Sigmoid colon (tissue), 7 donors: ENCODE results near the gene MEX3C. TPM values are rescaled to one million over a fixed set of nuclear protein-coding genes. Genes with fewer than 3 reads are reported as not detected.

Source experiments
- DNase-seq: peaks from one replicate; pipeline ENCODE4 v3.0.0-alpha.2; 2019
- H3K27ac ChIP-seq, 4 donors: fragments of 200-600 bp; sonication (generic); one replicate each; pipeline ENCODE4 v1.5.1; 2016 to 2019; ENCODE audit warnings: mild to moderate bottlenecking in 1 of 4
- H3K27me3 ChIP-seq, 3 donors: fragments of 200-600 bp; sonication (generic); one replicate each; pipeline ENCODE4 v1.5.1; 2019; ENCODE audit warnings: mild to moderate bottlenecking in 1 of 3
- H3K36me3 ChIP-seq, 4 donors: fragments of 200-600 bp; sonication (generic); one replicate each; pipeline ENCODE4 v1.5.1; 2016 to 2019
- H3K4me1 ChIP-seq, 4 donors: fragments of 200-600 bp; sonication (generic); one replicate each; pipeline ENCODE4 v1.5.1; 2017 to 2019
- H3K4me3 ChIP-seq, 4 donors: fragments of 200-600 bp; sonication (generic); one replicate each; pipeline ENCODE4 v1.5.1; 2017 to 2019; ENCODE audit warnings: mild to moderate bottlenecking in 2 of 4, moderate library complexity in 1 of 4
- H3K9me3 ChIP-seq, 4 donors: fragments of 200-600 bp in 3 of 4; sonication (generic) in 3 of 4; one replicate each; pipeline versions ENCODE4 v1.5.1 to v1.6.1; 2013 to 2019
- CTCF ChIP-seq, 4 experiments: fragments of 450-650 bp in 3 of 4; fragments of 200-600 bp in 1 of 4; IDR thresholded peaks; one replicate each; pipeline ENCODE4 v1.5.1; 2016 to 2019; ENCODE audit warnings: antibody characterized with exemption in 4 of 4, mild to moderate bottlenecking in 3 of 4, moderate library complexity in 2 of 4
- EP300 ChIP-seq, 4 donors: sonication (generic); formaldehyde crosslinking; IDR thresholded peaks; one replicate each; pipeline ENCODE4 v1.6.1; 2017; ENCODE audit warnings: antibody characterized with exemption in 4 of 4
- POLR2A ChIP-seq, 2 donors: fragments of 450-650 bp; IDR thresholded peaks; one replicate each; pipeline ENCODE4 v1.6.1; 2016; ENCODE audit warnings: antibody characterized with exemption in 2 of 2, mild to moderate bottlenecking in 2 of 2, moderate library complexity in 2 of 2
- POLR2AphosphoS5 ChIP-seq, 4 donors: sonication (generic); formaldehyde crosslinking; IDR thresholded peaks; one replicate each; pipeline ENCODE4 v1.6.1; 2017; ENCODE audit warnings: antibody characterized with exemption in 4 of 4
- WGBS, 2 donors: extraction: QIAGEN DNeasy Blood & Tissue Kit; methylation state at CpG; one replicate each; pipeline ENCODE4 v1.1.7; 2013; 5-methylcytosine and 5-hydroxymethylcytosine counted together
- intact Hi-C: fragments of 100-400 bp; cut with DNase I; formaldehyde crosslinking; loops from one replicate; pipeline ENCODE4 v1.15.1; 2023
- polyA plus RNA-seq, 3 donors: library from polyadenylated mRNA; stranded (reverse); fragments of 200-250 nt; gene quantifications; one replicate each; pipeline ENCODE4 v1.2.3, GENCODE V29; 2013
- total RNA-seq, 4 donors: library from RNA; depleted of rRNA; stranded (reverse); fragments of >200 nt; gene quantifications; one replicate each; pipeline ENCODE4 v1.1.0, GENCODE V29; 2016
- donor health status: healthy with polysubstance abuse.
- donor health status: Bipolar disorder and iron deficiency.
- donor health status: healthy.

MEX3C gene
- total and polyA plus RNA-seq, 7 donors, result 10.2 to 20.7 (median 18.4) TPM

DNA sequence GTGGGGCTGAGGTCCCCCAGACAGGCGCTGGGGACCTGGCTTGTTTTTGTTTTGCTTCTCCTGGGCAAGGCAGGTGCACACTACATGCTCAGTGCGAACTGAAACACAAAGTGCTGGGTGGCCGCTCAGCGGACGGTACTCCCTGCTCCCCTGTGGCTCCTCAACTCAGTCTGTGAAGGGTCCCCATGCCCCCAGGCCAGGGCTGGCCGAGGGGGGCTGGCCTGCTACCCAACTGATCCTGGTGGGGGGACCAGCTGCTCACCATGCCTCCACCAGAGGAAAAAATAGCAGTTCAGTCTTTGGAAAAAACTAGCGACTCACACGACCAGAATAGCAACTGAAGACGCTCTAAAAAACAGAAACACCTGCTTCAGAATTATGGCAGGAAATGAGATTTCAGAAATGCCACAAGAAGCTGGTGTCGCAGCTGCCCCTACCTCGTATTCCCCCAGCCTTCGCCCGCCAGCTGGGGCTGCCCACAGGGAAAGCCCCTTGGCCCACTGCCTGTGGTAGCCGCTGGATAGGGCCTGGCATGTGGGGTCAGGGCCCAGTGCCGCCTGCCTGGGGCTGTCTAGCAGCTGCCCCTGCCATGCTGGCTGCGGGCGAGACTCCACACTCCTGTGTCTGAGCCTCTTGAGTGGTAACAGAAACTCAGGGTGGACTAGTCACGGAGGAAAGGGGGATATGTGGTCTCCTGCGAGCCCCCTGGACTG, 43.7 kb downstream of the MEX3C start:
- no peaks in the 10 kb centered on the region for H3K9me3 ChIP-seq
- 51 to 77% methylated on average over 19 of the region's 19 CpGs for WGBS, 2 donors
- no peak overlapping the region for H3K4me3 ChIP-seq
- no peaks in the 10 kb centered on the region for H3K27me3 ChIP-seq
- H3K27ac ChIP-seq, result no peak overlapping the region
- intact Hi-C loops, result no loop called here
- no peaks in the 10 kb centered on the region for H3K4me1 ChIP-seq
- DNase-seq, result no peak
- no peaks in the 10 kb centered on the region for H3K36me3 ChIP-seq
- TF ChIP-seq POLR2A (IDR thresholded peaks at IDR 0.05), result no peak
- no peak for TF ChIP-seq POLR2AphosphoS5 (IDR thresholded peaks at IDR 0.05)

DNA sequence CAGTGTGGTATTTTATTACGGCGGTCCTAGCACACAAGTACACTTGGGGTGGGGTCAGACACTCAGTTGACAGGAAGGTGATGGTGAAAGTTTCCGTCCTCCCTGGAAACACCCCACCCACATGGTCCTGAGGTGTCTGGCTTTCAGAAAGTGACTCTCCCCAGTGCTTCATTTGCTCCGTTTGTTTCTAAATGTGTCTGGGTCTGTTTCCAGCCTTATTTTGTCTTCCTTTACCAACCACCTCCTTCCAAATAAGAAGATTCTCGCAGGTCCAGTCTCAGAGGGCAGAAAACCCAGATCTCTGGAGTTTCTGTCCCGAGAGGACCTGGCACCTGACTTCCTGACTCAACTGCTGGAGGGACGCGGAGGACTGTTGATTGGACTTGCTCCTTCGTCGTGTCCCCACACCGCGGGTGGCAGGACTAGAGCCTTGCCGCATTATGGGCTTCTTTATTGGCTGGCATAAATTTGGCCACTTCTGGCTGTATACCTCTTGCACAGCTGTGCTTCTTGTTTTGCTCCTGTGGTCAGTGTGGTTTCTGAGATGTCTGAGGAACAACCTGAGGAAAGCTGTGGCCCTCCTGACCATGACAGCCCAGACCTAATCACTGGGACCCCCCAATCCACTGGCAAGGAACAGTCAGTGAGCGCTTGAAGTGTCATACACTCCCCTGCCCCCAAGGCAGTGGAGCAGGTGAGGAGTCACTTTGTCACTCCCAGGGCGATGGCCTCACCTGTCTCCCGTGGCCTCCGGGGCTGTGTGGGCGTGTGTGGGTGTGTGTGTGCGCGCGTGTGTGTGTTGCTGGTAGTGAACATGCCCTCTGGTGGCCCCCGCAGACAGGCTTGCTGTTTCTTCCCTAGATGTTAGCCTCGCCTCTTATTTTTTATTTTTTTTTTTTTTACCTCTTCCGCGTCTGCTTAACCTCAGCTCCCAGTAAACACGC, 45.6 kb downstream of the MEX3C start:
- no peaks in the 10 kb centered on the region for H3K27me3 ChIP-seq
- H3K4me1 ChIP-seq, result no peaks in the 10 kb centered on the region
- intact Hi-C loops, result no loop called here
- DNase-seq, result no peak
- H3K9me3 ChIP-seq, result no peaks in the 10 kb centered on the region
- H3K27ac ChIP-seq, result no peak overlapping the region
- WGBS, 2 donors, result 47 to 78% methylated on average over 26 of the region's 26 CpGs
- H3K36me3 ChIP-seq, result no peaks in the 10 kb centered on the region
- no peak overlapping the region for H3K4me3 ChIP-seq
- no peak for TF ChIP-seq POLR2A (IDR thresholded peaks at IDR 0.05)
- TF ChIP-seq CTCF (IDR thresholded peaks at IDR 0.05), result no peak
- no peak for TF ChIP-seq EP300 (IDR thresholded peaks at IDR 0.05)
- no peak for TF ChIP-seq POLR2AphosphoS5 (IDR thresholded peaks at IDR 0.05)

- TF ChIP-seq POLR2A (IDR thresholded peaks at IDR 0.05) (no peak), EP300 (IDR thresholded peaks at IDR 0.05) (no peak), POLR2AphosphoS5 (IDR thresholded peaks at IDR 0.05) (no peak), CTCF (IDR thresholded peaks at IDR 0.05) (no peak)
- intact Hi-C loops, result no loop called here
- H3K36me3 ChIP-seq, result no peaks in the 10 kb centered on the region
- WGBS, 2 donors, result 92 to 94% methylated on average over 5 of the region's 5 CpGs
- H3K27me3 ChIP-seq, result no peaks in the 10 kb centered on the region
- no peak overlapping the region for H3K4me3 ChIP-seq
- H3K9me3 ChIP-seq, result no peaks in the 10 kb centered on the region
- DNase-seq, result no peak
- H3K27ac ChIP-seq, result no peak overlapping the region
- H3K4me1 ChIP-seq, result no peaks in the 10 kb centered on the region
Observed at GRCh38 chr18:51151185-51151567, 46.3 kb downstream of the MEX3C start.

DNA sequence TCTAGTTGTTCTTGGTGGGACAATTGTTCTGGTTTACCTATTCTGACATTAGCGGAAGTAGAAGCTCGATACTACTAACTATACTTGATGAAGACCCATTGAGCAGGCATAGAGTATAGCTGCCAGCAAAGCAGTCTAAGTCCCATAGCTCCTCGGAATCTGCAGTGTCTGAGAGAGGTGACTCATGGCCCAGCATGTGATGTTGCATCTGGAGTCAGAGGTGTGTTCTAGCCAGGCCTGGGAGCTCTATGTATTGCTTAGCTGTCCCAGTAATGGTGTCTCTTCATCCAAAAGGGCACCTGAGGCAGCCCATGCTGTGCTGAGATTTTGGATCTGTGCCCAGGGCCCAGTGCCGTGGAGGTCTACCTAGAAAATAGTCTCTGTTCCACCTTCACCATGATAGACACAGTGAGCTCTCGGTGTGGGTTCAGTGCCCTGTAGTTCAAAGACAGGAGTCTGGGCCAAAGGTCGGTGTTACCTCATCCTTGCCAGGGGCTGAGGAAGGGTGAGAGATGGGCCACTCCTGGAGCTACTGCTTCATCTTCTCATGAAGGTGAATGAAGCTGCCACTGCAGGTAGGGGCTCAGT, 47.3 kb downstream of the MEX3C start:
- Histone ChIP-seq H3K4me1 (no peaks in the 10 kb centered on the region), H3K9me3 (no peaks in the 10 kb centered on the region), H3K27me3 (no peaks in the 10 kb centered on the region), H3K4me3 (no peak overlapping the region), H3K36me3 (no peaks in the 10 kb centered on the region), H3K27ac (no peak overlapping the region)
- WGBS, 2 donors, result 87 to 94% methylated on average over 6 of the region's 6 CpGs
- no peak for TF ChIP-seq EP300 (IDR thresholded peaks at IDR 0.05)
- no peak for TF ChIP-seq POLR2AphosphoS5 (IDR thresholded peaks at IDR 0.05)
- no peak for TF ChIP-seq CTCF (IDR thresholded peaks at IDR 0.05)
- TF ChIP-seq POLR2A (IDR thresholded peaks at IDR 0.05), result no peak
- intact Hi-C loops, result no loop called here
- no peak for DNase-seq

DNA sequence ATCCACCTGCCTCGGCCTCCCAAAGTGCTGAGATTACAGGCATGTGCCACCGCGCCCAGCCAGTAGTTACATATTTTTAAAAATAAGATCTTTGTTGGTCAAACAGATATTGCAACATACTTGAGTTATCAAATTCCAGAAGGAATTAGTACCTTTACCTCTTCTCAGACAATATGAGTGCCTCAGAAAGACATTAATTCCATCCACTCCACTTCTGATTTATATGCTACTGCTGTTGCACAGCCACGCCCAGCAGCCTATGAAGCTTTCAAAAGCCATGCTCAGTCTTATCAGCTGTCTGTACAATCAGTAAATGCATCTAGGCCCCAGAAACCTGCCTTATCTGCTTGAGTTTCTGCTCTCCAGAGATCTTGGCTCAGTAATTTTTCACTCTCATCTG, 47.8 kb downstream of the MEX3C start:
- Histone ChIP-seq H3K4me1 (no peaks in the 10 kb centered on the region), H3K27ac (no peak overlapping the region), H3K36me3 (no peaks in the 10 kb centered on the region), H3K4me3 (no peak overlapping the region), H3K27me3 (no peaks in the 10 kb centered on the region), H3K9me3 (no peaks in the 10 kb centered on the region)
- TF ChIP-seq EP300 (IDR thresholded peaks at IDR 0.05), result no peak
- TF ChIP-seq POLR2A (IDR thresholded peaks at IDR 0.05), result no peak
- WGBS, 2 donors, result 83 to 86% methylated on average over 4 of the region's 4 CpGs
- intact Hi-C loops, result no loop called here
- DNase-seq, result no peak
